Suprapubic skin (tissue), 4 donors: ENCODE measurements around the gene CASP9. TPM values are rescaled to one million over a fixed set of nuclear protein-coding genes. Genes with fewer than 3 reads are reported as not detected.
A peak's percentile ranks its signal among the peaks of the same experiment; 100 is the strongest.

Experiments used
- DNase-seq, 2 donors: peaks; one replicate each; pipeline ENCODE4 v3.0.0-alpha.2; 2019; ENCODE audit warnings: low spot score in 2 of 2
- H3K27ac ChIP-seq: fragments of 200-600 bp; sonication (generic); one replicate; pipeline ENCODE4 v1.5.1; 2019
- H3K27me3 ChIP-seq: fragments of 200-600 bp; sonication (generic); one replicate; pipeline ENCODE4 v1.5.1; 2019
- H3K36me3 ChIP-seq: fragments of 200-600 bp; sonication (generic); one replicate; pipeline ENCODE4 v1.5.1; 2019
- H3K4me1 ChIP-seq: fragments of 200-600 bp; sonication (generic); one replicate; pipeline ENCODE4 v1.5.1; 2019
- H3K4me3 ChIP-seq: fragments of 200-600 bp; sonication (generic); one replicate; pipeline ENCODE4 v1.5.1; 2019; ENCODE audit warnings: mild to moderate bottlenecking
- H3K9me3 ChIP-seq: fragments of 200-600 bp; sonication (generic); one replicate; pipeline ENCODE4 v1.5.1; 2019
- EP300 ChIP-seq: sonication (generic); formaldehyde crosslinking; IDR thresholded peaks from one replicate; pipeline ENCODE4 v1.6.1; 2017; ENCODE audit warnings: antibody characterized with exemption
- POLR2A ChIP-seq, 2 donors: fragments of 450-650 bp; IDR thresholded peaks; one replicate each; pipeline ENCODE4 v1.6.1; 2017; ENCODE audit warnings: antibody characterized with exemption in 2 of 2, mild to moderate bottlenecking in 2 of 2, moderate library complexity in 2 of 2
- POLR2AphosphoS5 ChIP-seq, 3 donors: sonication (generic); formaldehyde crosslinking; IDR thresholded peaks; one replicate each; pipeline ENCODE4 v1.6.1; 2017; ENCODE audit warnings: antibody characterized with exemption in 3 of 3
- WGBS: methylation state at CpG from one replicate; pipeline ENCODE4 v1.1.5; 2018; 5-methylcytosine and 5-hydroxymethylcytosine counted together
- total RNA-seq, 4 donors: library from RNA; depleted of rRNA; stranded (reverse); fragments of >200 nt; gene quantifications; one replicate each; pipeline ENCODE4 v1.1.0, GENCODE V29; 2016
- TF ChIP-seq, protein P1 (sequence below), 2 donors: fragments of 200-600 bp in 1 of 2; fragments of 450-650 bp in 1 of 2; sonication (generic) in 1 of 2; IDR thresholded peaks; one replicate each; pipeline ENCODE4 v1.5.1; 2016 to 2019; ENCODE audit warnings: antibody characterized with exemption in 2 of 2, mild to moderate bottlenecking in 1 of 2, moderate library complexity in 1 of 2

Gene CASP9
- 10 to 100 TPM in 2 of 4 donors, 1 to 10 TPM in 2; 7.0 to 12.6 (median 9.7) TPM for total RNA-seq

DNA sequence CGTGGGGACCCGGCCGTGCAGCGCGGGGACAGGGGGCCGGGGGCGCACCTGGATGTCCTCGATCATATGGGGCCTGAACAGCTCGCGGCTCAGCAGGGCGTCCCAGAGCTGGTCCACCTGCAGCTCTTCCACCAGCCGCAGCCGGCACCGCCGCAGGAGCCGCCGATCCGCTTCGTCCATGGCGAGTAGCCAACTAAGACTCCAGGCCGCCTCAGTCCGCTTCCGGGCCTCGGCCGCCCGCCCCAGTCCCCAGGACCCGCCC lies at the start of gene CASP9:
Gene CASP9 (minus strand): TSS at position 195 of the 262 bp plus-strand sequence. CDS start 15 bp downstream, at position 180.
- peaks cover 30% of the 10 kb centered on the region for H3K4me1 ChIP-seq
- no peaks in the 10 kb centered on the region for H3K27me3 ChIP-seq
- no peaks in the 10 kb centered on the region for H3K36me3 ChIP-seq
- no peak for DNase-seq
- WGBS, result 0% methylated on average over 10 of the region's 27 CpGs
- peak within 1 kb of the TSS; percentile 75 for H3K4me3 ChIP-seq
- H3K27ac ChIP-seq, result peak within 1 kb of the TSS; percentile 94
- H3K9me3 ChIP-seq, result no peaks in the 10 kb centered on the region
- no peak for TF ChIP-seq EP300
- peak in 1 of 2 donors; percentile 39 for TF ChIP-seq POLR2A (IDR thresholded peaks at IDR 0.05)

GRCh38 chr1:15573477-15573876 lies 49.5 kb upstream of the CASP9 start:
- DNase-seq, result peak in 1 of 2 donors; percentile 28
- H3K27ac ChIP-seq, result no peak overlapping the region

GRCh38 chr1:15571266-15571665 lies 47.3 kb upstream of the CASP9 start:
- peaks cover 49% of the 10 kb centered on the region for H3K36me3 ChIP-seq
- H3K4me3 ChIP-seq, result no peak overlapping the region
- no peaks in the 10 kb centered on the region for H3K9me3 ChIP-seq
- no peaks in the 10 kb centered on the region for H3K27me3 ChIP-seq
- no peaks in the 10 kb centered on the region for H3K4me1 ChIP-seq
- DNase-seq, result no peak
- TF ChIP-seq, protein P1, sequence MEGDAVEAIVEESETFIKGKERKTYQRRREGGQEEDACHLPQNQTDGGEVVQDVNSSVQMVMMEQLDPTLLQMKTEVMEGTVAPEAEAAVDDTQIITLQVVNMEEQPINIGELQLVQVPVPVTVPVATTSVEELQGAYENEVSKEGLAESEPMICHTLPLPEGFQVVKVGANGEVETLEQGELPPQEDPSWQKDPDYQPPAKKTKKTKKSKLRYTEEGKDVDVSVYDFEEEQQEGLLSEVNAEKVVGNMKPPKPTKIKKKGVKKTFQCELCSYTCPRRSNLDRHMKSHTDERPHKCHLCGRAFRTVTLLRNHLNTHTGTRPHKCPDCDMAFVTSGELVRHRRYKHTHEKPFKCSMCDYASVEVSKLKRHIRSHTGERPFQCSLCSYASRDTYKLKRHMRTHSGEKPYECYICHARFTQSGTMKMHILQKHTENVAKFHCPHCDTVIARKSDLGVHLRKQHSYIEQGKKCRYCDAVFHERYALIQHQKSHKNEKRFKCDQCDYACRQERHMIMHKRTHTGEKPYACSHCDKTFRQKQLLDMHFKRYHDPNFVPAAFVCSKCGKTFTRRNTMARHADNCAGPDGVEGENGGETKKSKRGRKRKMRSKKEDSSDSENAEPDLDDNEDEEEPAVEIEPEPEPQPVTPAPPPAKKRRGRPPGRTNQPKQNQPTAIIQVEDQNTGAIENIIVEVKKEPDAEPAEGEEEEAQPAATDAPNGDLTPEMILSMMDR (IDR thresholded peaks at IDR 0.05), result no peak
- no peak for TF ChIP-seq POLR2A (IDR thresholded peaks at IDR 0.05)
- TF ChIP-seq EP300, result no peak
- TF ChIP-seq POLR2AphosphoS5 (IDR thresholded peaks at IDR 0.05), result no peak
- H3K27ac ChIP-seq, result no peak overlapping the region

More at GRCh38 chr1:15573477-15573876, 49.5 kb upstream of the CASP9 start:
- TF ChIP-seq POLR2AphosphoS5 (IDR thresholded peaks at IDR 0.05) (no peak), POLR2A (IDR thresholded peaks at IDR 0.05) (no peak), EP300 (no peak)
- TF ChIP-seq, protein P1 (IDR thresholded peaks at IDR 0.05), result no peak
- no peaks in the 10 kb centered on the region for H3K27me3 ChIP-seq
- no peaks in the 10 kb centered on the region for H3K9me3 ChIP-seq
- 73% methylated on average over 9 of the region's 9 CpGs for WGBS
- H3K36me3 ChIP-seq, result peaks cover 27% of the 10 kb centered on the region
- H3K4me1 ChIP-seq, result no peaks in the 10 kb centered on the region
- no peak overlapping the region for H3K4me3 ChIP-seq

DNA sequence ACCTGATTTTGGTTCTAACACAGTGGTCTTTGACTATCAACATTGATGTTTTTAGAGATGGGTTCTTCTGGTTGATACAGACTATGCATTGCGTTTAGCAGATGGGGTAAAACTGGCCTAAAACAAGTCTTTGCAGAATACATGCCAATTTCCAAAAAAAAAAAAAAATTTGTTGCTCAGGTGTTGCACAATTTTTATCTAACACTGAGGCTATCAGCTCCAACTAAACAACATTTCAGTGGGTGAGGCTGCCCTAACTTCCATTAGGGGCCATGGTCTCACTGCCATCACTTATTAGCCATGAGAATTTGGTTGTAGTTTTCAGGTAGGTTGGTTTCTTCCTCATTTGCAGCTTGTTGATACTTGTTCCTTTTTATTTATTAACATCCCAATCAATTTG lies 46.8 kb upstream of the CASP9 start:
- no peak for DNase-seq
- no peak overlapping the region for H3K4me3 ChIP-seq
- no peaks in the 10 kb centered on the region for H3K27me3 ChIP-seq
- H3K9me3 ChIP-seq, result no peaks in the 10 kb centered on the region
- WGBS, result 76% methylated on average over 1 of the region's 1 CpG
- no peaks in the 10 kb centered on the region for H3K4me1 ChIP-seq
- H3K36me3 ChIP-seq, result peaks cover 53% of the 10 kb centered on the region
- H3K27ac ChIP-seq, result no peak overlapping the region
- TF ChIP-seq POLR2AphosphoS5 (IDR thresholded peaks at IDR 0.05), result no peak
- TF ChIP-seq EP300, result no peak
- TF ChIP-seq, protein P1 (IDR thresholded peaks at IDR 0.05), result no peak
- no peak for TF ChIP-seq POLR2A (IDR thresholded peaks at IDR 0.05)

DNA sequence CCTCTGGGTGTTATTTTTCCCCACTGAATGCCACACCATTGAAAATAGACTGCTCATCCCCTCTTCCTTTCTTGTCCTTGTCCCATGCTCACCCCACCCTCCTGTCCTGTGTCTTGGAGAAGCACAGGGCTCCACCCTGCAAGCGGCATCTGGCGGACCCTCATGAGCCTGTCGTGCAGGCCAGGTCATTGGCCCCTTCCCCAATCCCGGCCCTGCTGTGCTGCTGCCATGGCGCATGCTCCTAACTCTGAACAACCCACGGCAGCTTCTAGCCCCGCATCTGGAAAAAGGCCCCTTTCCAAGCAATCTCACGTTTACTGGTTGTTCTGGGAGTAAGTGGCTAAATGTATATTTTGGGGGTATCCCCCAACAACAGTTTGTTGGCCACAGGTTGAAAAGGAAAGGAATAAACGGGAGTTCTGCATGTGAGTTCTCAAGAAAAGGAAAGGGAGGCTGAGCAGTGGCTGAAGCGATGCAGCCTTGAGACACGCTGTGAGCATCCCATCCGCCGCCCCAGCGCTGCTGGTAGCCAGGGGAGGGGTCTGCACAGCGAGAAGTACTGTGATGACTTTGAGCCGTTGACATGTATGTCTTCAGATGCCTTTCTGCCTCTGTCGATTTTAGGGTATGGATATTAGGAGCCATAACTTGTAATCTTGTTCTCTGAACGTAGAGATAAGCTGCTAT lies 44.5 kb upstream of the CASP9 start:
- no peak for DNase-seq
- Histone ChIP-seq H3K36me3 (peaks cover 69% of the 10 kb centered on the region), H3K4me3 (no peak overlapping the region), H3K27me3 (no peaks in the 10 kb centered on the region), H3K4me1 (no peaks in the 10 kb centered on the region), H3K9me3 (no peaks in the 10 kb centered on the region), H3K27ac (no peak overlapping the region)
- 90% methylated on average over 18 of the region's 18 CpGs for WGBS
- no peak for TF ChIP-seq POLR2A (IDR thresholded peaks at IDR 0.05)
- TF ChIP-seq POLR2AphosphoS5 (IDR thresholded peaks at IDR 0.05), result no peak
- TF ChIP-seq, protein P1 (IDR thresholded peaks at IDR 0.05), result no peak
- no peak for TF ChIP-seq EP300
